ENCODE results near the gene ETHE1.

DNA sequence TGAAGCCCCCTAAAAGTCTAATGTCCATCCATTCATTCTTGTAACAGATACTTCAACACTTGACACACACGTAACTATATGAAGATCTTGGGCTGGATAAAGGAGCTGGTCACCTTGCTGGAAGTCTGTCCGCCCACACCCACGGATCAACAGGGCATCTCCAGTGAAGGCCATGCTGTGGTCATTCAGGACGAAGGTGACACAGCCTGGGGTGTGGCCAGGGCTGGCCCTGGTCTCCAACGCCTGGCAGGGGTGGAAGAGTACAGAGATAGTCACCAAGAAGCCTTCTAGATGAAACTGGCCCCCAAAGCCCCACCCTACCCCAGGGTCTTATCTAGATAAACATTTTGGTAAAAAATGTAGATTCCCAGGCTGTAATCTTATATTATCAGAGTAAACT is 15.7 kb downstream of the ETHE1 start:
- TF ChIP-seq, protein P1, sequence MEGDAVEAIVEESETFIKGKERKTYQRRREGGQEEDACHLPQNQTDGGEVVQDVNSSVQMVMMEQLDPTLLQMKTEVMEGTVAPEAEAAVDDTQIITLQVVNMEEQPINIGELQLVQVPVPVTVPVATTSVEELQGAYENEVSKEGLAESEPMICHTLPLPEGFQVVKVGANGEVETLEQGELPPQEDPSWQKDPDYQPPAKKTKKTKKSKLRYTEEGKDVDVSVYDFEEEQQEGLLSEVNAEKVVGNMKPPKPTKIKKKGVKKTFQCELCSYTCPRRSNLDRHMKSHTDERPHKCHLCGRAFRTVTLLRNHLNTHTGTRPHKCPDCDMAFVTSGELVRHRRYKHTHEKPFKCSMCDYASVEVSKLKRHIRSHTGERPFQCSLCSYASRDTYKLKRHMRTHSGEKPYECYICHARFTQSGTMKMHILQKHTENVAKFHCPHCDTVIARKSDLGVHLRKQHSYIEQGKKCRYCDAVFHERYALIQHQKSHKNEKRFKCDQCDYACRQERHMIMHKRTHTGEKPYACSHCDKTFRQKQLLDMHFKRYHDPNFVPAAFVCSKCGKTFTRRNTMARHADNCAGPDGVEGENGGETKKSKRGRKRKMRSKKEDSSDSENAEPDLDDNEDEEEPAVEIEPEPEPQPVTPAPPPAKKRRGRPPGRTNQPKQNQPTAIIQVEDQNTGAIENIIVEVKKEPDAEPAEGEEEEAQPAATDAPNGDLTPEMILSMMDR (conservative IDR thresholded peaks at IDR 0.05; ENCODE audit: low read depth, low read length) = no peak
- no peak for TF ChIP-seq EZH2 (IDR thresholded peaks at IDR 0.05; ENCODE audit: borderline replicate concordance, low read depth, low read length, poor library complexity, severe bottlenecking)
